ENCODE data around the gene MCM5.

DNA sequence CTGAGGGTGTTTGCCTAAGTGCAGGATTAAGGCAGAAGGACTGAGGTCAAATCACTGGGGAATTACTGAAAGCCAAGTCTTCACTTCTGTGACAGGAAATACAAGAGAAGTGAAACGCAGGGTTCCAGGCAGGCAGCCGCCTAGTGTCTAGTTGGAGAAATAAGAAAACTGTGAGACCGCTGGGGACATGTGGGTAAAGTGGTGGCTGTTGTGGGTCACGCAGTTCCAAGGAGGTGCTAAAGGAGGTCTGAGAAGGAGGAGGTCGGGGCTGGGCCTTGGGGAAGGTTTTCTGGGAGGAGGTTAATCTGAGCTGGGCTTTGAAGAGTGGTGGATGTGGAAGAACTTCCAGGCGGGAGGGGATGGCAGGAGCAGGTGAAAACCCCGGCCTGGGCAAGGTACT, 11.2 kb downstream of the MCM5 start:
- TF ChIP-seq, protein P1, sequence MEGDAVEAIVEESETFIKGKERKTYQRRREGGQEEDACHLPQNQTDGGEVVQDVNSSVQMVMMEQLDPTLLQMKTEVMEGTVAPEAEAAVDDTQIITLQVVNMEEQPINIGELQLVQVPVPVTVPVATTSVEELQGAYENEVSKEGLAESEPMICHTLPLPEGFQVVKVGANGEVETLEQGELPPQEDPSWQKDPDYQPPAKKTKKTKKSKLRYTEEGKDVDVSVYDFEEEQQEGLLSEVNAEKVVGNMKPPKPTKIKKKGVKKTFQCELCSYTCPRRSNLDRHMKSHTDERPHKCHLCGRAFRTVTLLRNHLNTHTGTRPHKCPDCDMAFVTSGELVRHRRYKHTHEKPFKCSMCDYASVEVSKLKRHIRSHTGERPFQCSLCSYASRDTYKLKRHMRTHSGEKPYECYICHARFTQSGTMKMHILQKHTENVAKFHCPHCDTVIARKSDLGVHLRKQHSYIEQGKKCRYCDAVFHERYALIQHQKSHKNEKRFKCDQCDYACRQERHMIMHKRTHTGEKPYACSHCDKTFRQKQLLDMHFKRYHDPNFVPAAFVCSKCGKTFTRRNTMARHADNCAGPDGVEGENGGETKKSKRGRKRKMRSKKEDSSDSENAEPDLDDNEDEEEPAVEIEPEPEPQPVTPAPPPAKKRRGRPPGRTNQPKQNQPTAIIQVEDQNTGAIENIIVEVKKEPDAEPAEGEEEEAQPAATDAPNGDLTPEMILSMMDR (IDR thresholded peaks at IDR 0.05; ENCODE audit: low read depth, low read length, poor library complexity, severe bottlenecking), result peak; percentile 62
- TF ChIP-seq EZH2phosphoT487 (IDR thresholded peaks at IDR 0.05; ENCODE audit: borderline replicate concordance, low read length), result no peak
